Neural cell (in vitro differentiated cells): ENCODE results near the gene CD101. TPM values are rescaled to one million over a fixed set of nuclear protein-coding genes. Genes with fewer than 3 reads are reported as not detected.

Source experiments
- H2AFZ ChIP-seq: fragments of 200-600, 300-800 bp; sonication (generic), shearing (Covaris generic); 2 replicates; pipeline ENCODE4 v1.6.0; 2014; ENCODE audit warnings: low read depth, mild to moderate bottlenecking, antibody characterized with exemption, low read length, moderate library complexity
- H3F3A ChIP-seq: fragments of 200-600 bp; shearing (Covaris generic); 2 replicates; pipeline ENCODE4 v1.6.1; 2016; ENCODE audit warnings: mild to moderate bottlenecking, moderate library complexity, mixed read lengths, antibody characterized with exemption, low read length; ENCODE audit not compliant: insufficient read depth, poor library complexity, severe bottlenecking
- H3K27ac ChIP-seq: fragments of 200-600, 300-800 bp; sonication (generic), shearing (Covaris generic); 2 replicates; pipeline ENCODE4 v1.5.1; 2014; ENCODE audit warnings: mild to moderate bottlenecking, low read length, moderate library complexity
- H3K27me3 ChIP-seq: fragments of 300-800, 200-600 bp; sonication (generic), shearing (Covaris generic); 2 replicates; pipeline ENCODE4 v1.6.0; 2014; ENCODE audit warnings: mild to moderate bottlenecking, low read depth, low read length, moderate library complexity; ENCODE audit not compliant: insufficient read depth
- H3K36me3 ChIP-seq: fragments of 300-800, 200-600 bp; sonication (generic), shearing (Covaris generic); 2 replicates; pipeline ENCODE4 v1.5.1; 2014; ENCODE audit warnings: mild to moderate bottlenecking, antibody characterized with exemption, low read length, moderate library complexity; ENCODE audit not compliant: insufficient read depth
- H3K4me2 ChIP-seq: fragments of 300-800, 200-600 bp; sonication (generic), shearing (Covaris generic); 2 replicates; pipeline ENCODE4 v1.6.0; 2014; ENCODE audit warnings: mild to moderate bottlenecking, low read length
- H3K4me3 ChIP-seq: fragments of 300-800, 200-600 bp; sonication (generic), shearing (Covaris generic); 2 replicates; pipeline ENCODE4 v1.5.1; 2014; ENCODE audit warnings: mild to moderate bottlenecking, low read length, moderate library complexity
- H3K79me2 ChIP-seq: fragments of 200-600 bp; shearing (Covaris generic); replicated peaks from 2 replicates; pipeline ENCODE4 v1.6.0; 2014; ENCODE audit warnings: mild to moderate bottlenecking, low read length, moderate library complexity; ENCODE audit not compliant: insufficient read depth
- H3K9ac ChIP-seq: fragments of 300-800, 200-600 bp; sonication (generic), shearing (Covaris generic); 2 replicates; pipeline ENCODE4 v1.6.1; 2016; ENCODE audit warnings: mild to moderate bottlenecking, low read length, mixed read lengths
- H3K9me2 ChIP-seq: fragments of 200-600 bp; shearing (Covaris generic); 2 replicates; pipeline ENCODE4 v1.6.1; 2016; ENCODE audit warnings: mild to moderate bottlenecking, low read length, mixed read lengths; ENCODE audit not compliant: insufficient read depth
- H3K9me3 ChIP-seq: fragments of 200-600, 300-800 bp; sonication (generic), shearing (Covaris generic); 2 replicates; pipeline ENCODE4 v1.6.1; 2016; ENCODE audit warnings: mild to moderate bottlenecking, mixed run types, low read length, moderate library complexity, mixed read lengths
- H4K20me1 ChIP-seq: fragments of 200-600 bp; shearing (Covaris generic); 2 replicates; pipeline ENCODE4 v1.6.1; 2016; ENCODE audit warnings: mild to moderate bottlenecking, mixed run types; ENCODE audit not compliant: insufficient read depth
- EP300 ChIP-seq: fragments of 450-650 bp; conservative IDR thresholded peaks from 2 replicates; pipeline ENCODE4 v1.6.1; 2014; ENCODE audit warnings: antibody characterized with exemption, mild to moderate bottlenecking, moderate library complexity; ENCODE audit not compliant: poor library complexity, severe bottlenecking
- EZH2 ChIP-seq: fragments of 200-600, 300-800 bp; shearing (Covaris generic), sonication (generic); IDR thresholded peaks from 2 replicates; pipeline ENCODE4 v1.6.1; 2014; ENCODE audit warnings: antibody characterized with exemption, low read length, borderline replicate concordance, mild to moderate bottlenecking; ENCODE audit not compliant: insufficient read depth, poor library complexity, severe bottlenecking
- MXI1 ChIP-seq: fragments of 450-650 bp; conservative IDR thresholded peaks from 2 replicates; pipeline ENCODE4 v1.6.1; 2014; ENCODE audit warnings: antibody characterized with exemption, mild to moderate bottlenecking; ENCODE audit not compliant: poor library complexity, severe bottlenecking
- POLR2AphosphoS5 ChIP-seq: IDR thresholded peaks from 2 replicates; pipeline ENCODE4 v1.6.1; 2012
- RAD21 ChIP-seq: fragments of 450-650 bp; conservative IDR thresholded peaks from 2 replicates; pipeline ENCODE4 v1.6.1; 2014; ENCODE audit warnings: antibody characterized with exemption, mild to moderate bottlenecking, moderate library complexity
- SMC3 ChIP-seq: fragments of 450-650 bp; conservative IDR thresholded peaks from 2 replicates; pipeline ENCODE4 v1.6.1; 2014; ENCODE audit warnings: antibody characterized with exemption, mild to moderate bottlenecking, moderate library complexity; ENCODE audit not compliant: poor library complexity
- TAF1 ChIP-seq: IDR thresholded peaks from 2 replicates; pipeline ENCODE4 v1.6.1; 2012; ENCODE audit warnings: low read depth
- polyA plus RNA-seq: library from polyadenylated mRNA; depleted of rRNA; stranded (reverse); fragments of >200 nt; gene quantifications from 2 replicates; pipeline ENCODE4 v1.2.3, GENCODE V29; 2014
- TF ChIP-seq, protein P1 (sequence below): fragments of 450-650 bp; IDR thresholded peaks from 2 replicates; pipeline ENCODE4 v1.5.1; 2014; ENCODE audit warnings: antibody characterized with exemption, mild to moderate bottlenecking, moderate library complexity; ENCODE audit not compliant: poor library complexity, severe bottlenecking
- TF ChIP-seq, protein P2 (sequence below): IDR thresholded peaks from 2 replicates; pipeline ENCODE4 v1.6.1; 2012; ENCODE audit warnings: borderline replicate concordance

The CD101 gene
- polyA plus RNA-seq, 1 donor from 2014 or later = 1.4 TPM

DNA sequence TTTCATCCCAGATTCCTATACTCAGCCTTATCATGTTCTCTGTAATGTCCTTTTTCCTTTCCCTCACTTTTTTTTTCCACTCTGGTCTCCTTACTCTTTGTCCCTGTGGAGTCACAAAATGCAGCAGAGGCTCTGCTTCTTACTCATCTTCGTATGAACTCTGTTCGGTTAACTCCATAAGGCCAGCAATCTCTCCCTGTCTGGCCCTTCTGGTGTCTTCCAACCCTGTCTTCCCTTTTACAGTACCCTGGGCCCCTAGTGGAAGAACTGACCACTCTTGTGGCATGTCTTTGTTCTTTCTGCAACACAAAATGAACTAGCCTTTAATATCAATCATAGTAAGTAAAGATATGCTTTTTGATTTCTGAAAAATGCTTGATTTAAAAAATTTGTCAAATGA, 7.1 kb downstream of the CD101 start:
- no peaks in the 10 kb centered on the region for H4K20me1 ChIP-seq
- no peak overlapping the region for H3K4me2 ChIP-seq
- H3K4me3 ChIP-seq = no peak overlapping the region
- H3K36me3 ChIP-seq = no peaks in the 10 kb centered on the region
- H3F3A ChIP-seq = no peaks in the 10 kb centered on the region
- no peak overlapping the region for H3K27ac ChIP-seq
- H3K79me2 ChIP-seq = no peaks in the 10 kb centered on the region
- no peak overlapping the region for H3K9ac ChIP-seq
- no peak for TF ChIP-seq TAF1
- TF ChIP-seq RAD21 = no peak
- TF ChIP-seq, protein P1, sequence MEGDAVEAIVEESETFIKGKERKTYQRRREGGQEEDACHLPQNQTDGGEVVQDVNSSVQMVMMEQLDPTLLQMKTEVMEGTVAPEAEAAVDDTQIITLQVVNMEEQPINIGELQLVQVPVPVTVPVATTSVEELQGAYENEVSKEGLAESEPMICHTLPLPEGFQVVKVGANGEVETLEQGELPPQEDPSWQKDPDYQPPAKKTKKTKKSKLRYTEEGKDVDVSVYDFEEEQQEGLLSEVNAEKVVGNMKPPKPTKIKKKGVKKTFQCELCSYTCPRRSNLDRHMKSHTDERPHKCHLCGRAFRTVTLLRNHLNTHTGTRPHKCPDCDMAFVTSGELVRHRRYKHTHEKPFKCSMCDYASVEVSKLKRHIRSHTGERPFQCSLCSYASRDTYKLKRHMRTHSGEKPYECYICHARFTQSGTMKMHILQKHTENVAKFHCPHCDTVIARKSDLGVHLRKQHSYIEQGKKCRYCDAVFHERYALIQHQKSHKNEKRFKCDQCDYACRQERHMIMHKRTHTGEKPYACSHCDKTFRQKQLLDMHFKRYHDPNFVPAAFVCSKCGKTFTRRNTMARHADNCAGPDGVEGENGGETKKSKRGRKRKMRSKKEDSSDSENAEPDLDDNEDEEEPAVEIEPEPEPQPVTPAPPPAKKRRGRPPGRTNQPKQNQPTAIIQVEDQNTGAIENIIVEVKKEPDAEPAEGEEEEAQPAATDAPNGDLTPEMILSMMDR = no peak
- no peak for TF ChIP-seq MXI1
- no peak for TF ChIP-seq EP300
- TF ChIP-seq SMC3 = no peak
- TF ChIP-seq, protein P2, sequence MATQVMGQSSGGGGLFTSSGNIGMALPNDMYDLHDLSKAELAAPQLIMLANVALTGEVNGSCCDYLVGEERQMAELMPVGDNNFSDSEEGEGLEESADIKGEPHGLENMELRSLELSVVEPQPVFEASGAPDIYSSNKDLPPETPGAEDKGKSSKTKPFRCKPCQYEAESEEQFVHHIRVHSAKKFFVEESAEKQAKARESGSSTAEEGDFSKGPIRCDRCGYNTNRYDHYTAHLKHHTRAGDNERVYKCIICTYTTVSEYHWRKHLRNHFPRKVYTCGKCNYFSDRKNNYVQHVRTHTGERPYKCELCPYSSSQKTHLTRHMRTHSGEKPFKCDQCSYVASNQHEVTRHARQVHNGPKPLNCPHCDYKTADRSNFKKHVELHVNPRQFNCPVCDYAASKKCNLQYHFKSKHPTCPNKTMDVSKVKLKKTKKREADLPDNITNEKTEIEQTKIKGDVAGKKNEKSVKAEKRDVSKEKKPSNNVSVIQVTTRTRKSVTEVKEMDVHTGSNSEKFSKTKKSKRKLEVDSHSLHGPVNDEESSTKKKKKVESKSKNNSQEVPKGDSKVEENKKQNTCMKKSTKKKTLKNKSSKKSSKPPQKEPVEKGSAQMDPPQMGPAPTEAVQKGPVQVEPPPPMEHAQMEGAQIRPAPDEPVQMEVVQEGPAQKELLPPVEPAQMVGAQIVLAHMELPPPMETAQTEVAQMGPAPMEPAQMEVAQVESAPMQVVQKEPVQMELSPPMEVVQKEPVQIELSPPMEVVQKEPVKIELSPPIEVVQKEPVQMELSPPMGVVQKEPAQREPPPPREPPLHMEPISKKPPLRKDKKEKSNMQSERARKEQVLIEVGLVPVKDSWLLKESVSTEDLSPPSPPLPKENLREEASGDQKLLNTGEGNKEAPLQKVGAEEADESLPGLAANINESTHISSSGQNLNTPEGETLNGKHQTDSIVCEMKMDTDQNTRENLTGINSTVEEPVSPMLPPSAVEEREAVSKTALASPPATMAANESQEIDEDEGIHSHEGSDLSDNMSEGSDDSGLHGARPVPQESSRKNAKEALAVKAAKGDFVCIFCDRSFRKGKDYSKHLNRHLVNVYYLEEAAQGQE = no peak
- no peak for TF ChIP-seq EZH2
- TF ChIP-seq POLR2AphosphoS5 = no peak
- no peaks in the 10 kb centered on the region for H3K9me2 ChIP-seq
- no peak overlapping the region for H2AFZ ChIP-seq
- no peaks in the 10 kb centered on the region for H3K9me3 ChIP-seq
- H3K27me3 ChIP-seq = no peaks in the 10 kb centered on the region

DNA sequence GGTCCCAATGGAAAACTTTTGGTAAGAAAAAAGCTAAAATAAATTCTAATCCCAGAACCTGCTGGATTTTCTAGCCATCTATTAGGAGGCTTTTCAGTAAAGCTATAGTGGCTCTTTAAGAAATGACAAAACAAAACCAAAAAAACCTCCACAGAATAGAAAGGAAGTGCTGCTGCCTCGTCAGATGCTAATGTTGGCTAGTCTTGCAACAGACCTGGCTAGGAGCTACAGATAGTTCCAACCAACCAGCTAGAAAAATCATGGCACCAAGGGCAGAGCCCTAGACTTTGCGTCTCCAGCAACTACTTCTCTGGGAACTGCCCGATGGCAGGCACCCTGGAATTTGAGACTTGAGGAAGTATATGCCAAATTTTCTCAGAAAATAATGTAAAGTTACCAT, 7.6 kb downstream of the CD101 start:
- H3K36me3 ChIP-seq = no peaks in the 10 kb centered on the region
- no peaks in the 10 kb centered on the region for H3K27me3 ChIP-seq
- H3K4me2 ChIP-seq = no peak overlapping the region
- no peaks in the 10 kb centered on the region for H3K9me2 ChIP-seq
- TF ChIP-seq, protein P2 = no peak
- TF ChIP-seq MXI1 = no peak
- TF ChIP-seq, protein P1 = no peak
- TF ChIP-seq TAF1 = no peak
- no peak for TF ChIP-seq EZH2
- no peak for TF ChIP-seq POLR2AphosphoS5
- no peak for TF ChIP-seq SMC3
- no peak for TF ChIP-seq EP300
- no peaks in the 10 kb centered on the region for H3F3A ChIP-seq
- no peak overlapping the region for H3K9ac ChIP-seq
- H3K79me2 ChIP-seq = no peaks in the 10 kb centered on the region
- H4K20me1 ChIP-seq = no peaks in the 10 kb centered on the region
- H3K4me3 ChIP-seq = no peak overlapping the region
- H3K9me3 ChIP-seq = no peaks in the 10 kb centered on the region
- no peak overlapping the region for H2AFZ ChIP-seq
- no peak overlapping the region for H3K27ac ChIP-seq
